Osteoblast (primary cell): ENCODE results near the gene CCR9. TPM values are rescaled to one million over a fixed set of nuclear protein-coding genes. Genes with fewer than 3 reads are reported as not detected.

ENCODE experiments used
- DNase-seq: peaks from one replicate; pipeline ENCODE4 v3.0.0; 2011; ENCODE audit warnings: low spot score, mixed read lengths; ENCODE audit not compliant: insufficient read length; ENCODE audit errors: missing footprints
- H2AFZ ChIP-seq: 2 replicates; pipeline ENCODE4 v1.6.0; 2011; ENCODE audit warnings: mild to moderate bottlenecking, low read length
- H3K27ac ChIP-seq: 2 replicates; pipeline ENCODE4 v1.5.1; 2011; ENCODE audit warnings: mild to moderate bottlenecking, low read depth, low read length, moderate library complexity
- H3K27me3 ChIP-seq: 2 replicates; pipeline ENCODE4 v1.6.0; 2012; ENCODE audit warnings: mild to moderate bottlenecking, control low read depth, inconsistent platforms, low read length, moderate library complexity; ENCODE audit not compliant: insufficient read depth
- H3K36me3 ChIP-seq: 2 replicates; pipeline ENCODE4 v1.5.1; 2011; ENCODE audit warnings: mild to moderate bottlenecking, low read length, control low read depth, moderate library complexity; ENCODE audit not compliant: insufficient read depth
- H3K4me1 ChIP-seq: 2 replicates; pipeline ENCODE4 v1.5.1; 2011; ENCODE audit warnings: mild to moderate bottlenecking, low read length, control low read depth, moderate library complexity; ENCODE audit not compliant: insufficient read depth
- H3K4me2 ChIP-seq: 2 replicates; pipeline ENCODE4 v1.6.0; 2011; ENCODE audit warnings: mild to moderate bottlenecking, low read length; ENCODE audit not compliant: insufficient read depth
- H3K4me3 ChIP-seq: fragments of 200-600 bp; sonication (generic); 3 replicates; pipeline ENCODE4 v1.5.1; 2012; ENCODE audit warnings: mild to moderate bottlenecking, low read length, inconsistent platforms; ENCODE audit not compliant: insufficient read depth
- H3K79me2 ChIP-seq: 2 replicates; pipeline ENCODE4 v1.6.0; 2012; ENCODE audit warnings: mild to moderate bottlenecking, low read length, control low read depth, inconsistent platforms; ENCODE audit not compliant: insufficient read depth
- H3K9me3 ChIP-seq: 2 replicates; pipeline ENCODE4 v1.5.1; 2011; ENCODE audit warnings: low read depth, low read length, control low read depth
- H4K20me1 ChIP-seq: 2 replicates; pipeline ENCODE4 v1.6.0; 2012; ENCODE audit warnings: mild to moderate bottlenecking, low read length, control low read depth; ENCODE audit not compliant: insufficient read depth
- CTCF ChIP-seq: IDR thresholded peaks from 2 replicates; pipeline ENCODE4 v1.5.1; 2011; ENCODE audit warnings: mild to moderate bottlenecking, low read depth, low read length, moderate library complexity; ENCODE audit errors: extremely low read depth
- small RNA-seq: library from RNA; depleted of rRNA; stranded (forward); fragments of <200 nt; gene quantifications from one replicate; pipeline ENCODE3, GENCODE V24; 2012
- total RNA-seq: library from RNA; depleted of rRNA; stranded (reverse); fragments of >200 nt; gene quantifications from 2 replicates; pipeline ENCODE4 v1.2.3, GENCODE V29; 2012

Gene CCR9
- total RNA-seq, 1 donor = not detected

- no peak for TF ChIP-seq CTCF
- no peak overlapping the region for H3K4me3 ChIP-seq
These were observed 65.6 kb downstream of the CCR9 start for GRCh38 chr3:45951946-45952345.

GRCh38 chr3:45952456-45952855, 66.1 kb downstream of the CCR9 start:
- H3K4me2 ChIP-seq = no peak overlapping the region
- H2AFZ ChIP-seq = no peak overlapping the region
- H3K27me3 ChIP-seq = no peaks in the 10 kb centered on the region
- H3K9me3 ChIP-seq = no peaks in the 10 kb centered on the region
- peak; percentile 69 for DNase-seq
- no peak overlapping the region for H3K27ac ChIP-seq
- H4K20me1 ChIP-seq = peaks cover 16% of the 10 kb centered on the region
- peaks cover 51% of the 10 kb centered on the region for H3K36me3 ChIP-seq
- peaks cover 21% of the 10 kb centered on the region for H3K4me1 ChIP-seq
- no peak overlapping the region for H3K4me3 ChIP-seq
- TF ChIP-seq CTCF = no peak
- H3K79me2 ChIP-seq = no peaks in the 10 kb centered on the region

More at GRCh38 chr3:45951946-45952345, 65.6 kb downstream of the CCR9 start:
- Histone ChIP-seq H3K4me1 (peaks cover 26% of the 10 kb centered on the region), H3K79me2 (no peaks in the 10 kb centered on the region), H3K4me2 (no peak overlapping the region), H3K9me3 (no peaks in the 10 kb centered on the region), H3K27me3 (no peaks in the 10 kb centered on the region), H2AFZ (no peak overlapping the region), H4K20me1 (peaks cover 16% of the 10 kb centered on the region), H3K27ac (no peak overlapping the region), H3K36me3 (peaks cover 51% of the 10 kb centered on the region)
- DNase-seq = no peak

Small RNA genes within 50 kb of the gene (small RNA-seq; reads per million reads assigned to genes)
- gene RF00019 = not detected

Other genes with a start within 250 kb of the CCR9 start
- 28.6 and 39.5 TPM in 2 replicates for gene SACM1L, start 197.1 kb upstream of the CCR9 start, total RNA-seq
- not detected in 2 replicates for gene SLC6A20, start 90.0 kb upstream of the CCR9 start, total RNA-seq
- 24.8 and 26.1 TPM in 2 replicates for gene LZTFL1, start 44.4 kb upstream of the CCR9 start, total RNA-seq
- gene CXCR6, start 56.9 kb downstream of the CCR9 start, total RNA-seq = not detected in 2 replicates
- 22.7 and 25.0 TPM in 2 replicates for gene FYCO1, start 109.3 kb downstream of the CCR9 start, total RNA-seq
- gene XCR1, start 140.9 kb downstream of the CCR9 start, total RNA-seq = not detected in 2 replicates